HEK293 (cell line): Measurements from ENCODE around the gene POLG2.

ENCODE experiments used
- CTCF ChIA-PET: fragments of 350-600 bp; formaldehyde crosslinking; extraction: SDS; loops from one replicate; lab custom pipeline; 2021; ENCODE audit warnings: antibody characterized with exemption; lab: Yijun Ruan, JAX
- POLR2A ChIA-PET: fragments of 300-600 bp; formaldehyde crosslinking; extraction: SDS; loops from one replicate; lab custom pipeline; 2020; ENCODE audit warnings: antibody characterized with exemption, inconsistent platforms; lab: Yijun Ruan, JAX
- H3K27ac ChIP-seq: fragments of 200-500 bp; sonication (Bioruptor generic); 2 replicates; pipeline ENCODE4 v1.5.1; 2014; ENCODE audit warnings: low read depth, low read length, control low read depth, inconsistent platforms; ENCODE audit errors: extremely low read depth
- H3K36me3 ChIP-seq, 2 experiments: fragments of 200-500 bp in 1 of 2; sonication (Bioruptor generic) in 1 of 2; 1 replicate in 1 of 2; 2 replicates in 1 of 2; pipeline ENCODE4 v1.5.1; 2014 to 2017; ENCODE audit warnings: inconsistent platforms in 2 of 2, low read length in 2 of 2; ENCODE audit not compliant: control insufficient read depth in 2 of 2, insufficient read depth in 1 of 2
- H3K4me1 ChIP-seq: fragments of 200-500 bp; sonication (Bioruptor generic); 2 replicates; pipeline ENCODE4 v1.5.1; 2014; ENCODE audit warnings: mild to moderate bottlenecking, low read length, inconsistent platforms; ENCODE audit not compliant: control insufficient read depth, insufficient read depth
- H3K4me3 ChIP-seq: 2 replicates; pipeline ENCODE4 v1.5.1; 2011; ENCODE audit warnings: low read depth, mild to moderate bottlenecking, control low read depth, low read length, moderate library complexity
- H3K9me3 ChIP-seq: fragments of 200-500 bp; sonication (Bioruptor generic); 2 replicates; pipeline ENCODE4 v1.5.1; 2014; ENCODE audit warnings: low read depth, low read length, inconsistent platforms; ENCODE audit not compliant: control insufficient read depth, insufficient read depth
- EGR2 ChIP-seq: fragments of 450-650 bp; formaldehyde crosslinking; IDR thresholded peaks from 2 replicates; pipeline ENCODE4 v1.5.1; 2016; ENCODE audit warnings: low read depth, missing biosample characterization, missing genetic modification characterization
- GLI4 ChIP-seq: fragments of 450-650 bp; formaldehyde crosslinking; IDR thresholded peaks from 2 replicates; pipeline ENCODE4 v1.5.1; 2016; ENCODE audit warnings: missing biosample characterization, missing genetic modification characterization
- GLIS2 ChIP-seq: fragments of 450-650 bp; formaldehyde crosslinking; IDR thresholded peaks from 2 replicates; pipeline ENCODE4 v1.5.1; 2016; ENCODE audit warnings: missing biosample characterization, missing genetic modification characterization
- KLF8 ChIP-seq: fragments of 450-650 bp; formaldehyde crosslinking; IDR thresholded peaks from 2 replicates; pipeline ENCODE4 v1.5.1; 2016; ENCODE audit warnings: missing biosample characterization, missing genetic modification characterization
- SCRT2 ChIP-seq: fragments of 450-650 bp; formaldehyde crosslinking; IDR thresholded peaks from 2 replicates; pipeline ENCODE4 v1.5.1; 2016; ENCODE audit warnings: missing biosample characterization, missing genetic modification characterization
- SP7 ChIP-seq: fragments of 450-650 bp; formaldehyde crosslinking; IDR thresholded peaks from 2 replicates; pipeline ENCODE4 v1.5.1; 2016; ENCODE audit warnings: missing biosample characterization, missing genetic modification characterization
- ZBTB1 ChIP-seq: fragments of 450-650 bp; formaldehyde crosslinking; IDR thresholded peaks from 2 replicates; pipeline ENCODE4 v1.5.1; 2016; ENCODE audit warnings: missing biosample characterization, missing genetic modification characterization
- ZEB2 ChIP-seq: fragments of 450-650 bp; formaldehyde crosslinking; IDR thresholded peaks from 2 replicates; pipeline ENCODE4 v1.5.1; 2016; ENCODE audit warnings: missing biosample characterization, missing genetic modification characterization
- ZNF121 ChIP-seq: fragments of 450-650 bp; formaldehyde crosslinking; IDR thresholded peaks from 2 replicates; pipeline ENCODE4 v1.5.1; 2016; ENCODE audit warnings: missing biosample characterization, missing genetic modification characterization
- ZNF19 ChIP-seq: fragments of 450-650 bp; formaldehyde crosslinking; IDR thresholded peaks from 2 replicates; pipeline ENCODE4; 2016; ENCODE audit warnings: missing biosample characterization, missing genetic modification characterization, low read depth
- ZNF202 ChIP-seq: fragments of 450-650 bp; formaldehyde crosslinking; IDR thresholded peaks from 2 replicates; pipeline ENCODE4 v1.5.1; 2016; ENCODE audit warnings: missing biosample characterization, missing genetic modification characterization, borderline replicate concordance
- ZNF266 ChIP-seq: fragments of 450-650 bp; formaldehyde crosslinking; IDR thresholded peaks from 2 replicates; pipeline ENCODE4 v1.5.1; 2016; ENCODE audit warnings: missing biosample characterization, missing genetic modification characterization, low read depth
- ZNF311 ChIP-seq: fragments of 450-650 bp; formaldehyde crosslinking; IDR thresholded peaks from 2 replicates; pipeline ENCODE4 v1.5.1; 2017; ENCODE audit warnings: missing biosample characterization, missing genetic modification characterization, borderline replicate concordance
- ZNF433 ChIP-seq: fragments of 450-650 bp; formaldehyde crosslinking; IDR thresholded peaks from 2 replicates; pipeline ENCODE4 v1.5.1; 2016; ENCODE audit warnings: missing biosample characterization, missing genetic modification characterization, low read depth
- ZNF692 ChIP-seq: fragments of 450-650 bp; formaldehyde crosslinking; IDR thresholded peaks from 2 replicates; pipeline ENCODE4 v1.5.1; 2016; ENCODE audit warnings: missing biosample characterization, missing genetic modification characterization
- ZNF843 ChIP-seq: fragments of 450-650 bp; formaldehyde crosslinking; IDR thresholded peaks from 2 replicates; pipeline ENCODE4 v1.5.1; 2016; ENCODE audit warnings: missing biosample characterization, missing genetic modification characterization
- ZSCAN30 ChIP-seq: fragments of 450-650 bp; IDR thresholded peaks from 2 replicates; pipeline ENCODE4 v1.5.1; 2018; ENCODE audit warnings: missing biosample characterization, mild to moderate bottlenecking, missing genetic modification characterization, moderate library complexity
- ZXDB ChIP-seq: fragments of 450-650 bp; formaldehyde crosslinking; IDR thresholded peaks from 2 replicates; pipeline ENCODE4 v1.5.1; 2016; ENCODE audit warnings: missing biosample characterization, missing genetic modification characterization
- TF ChIP-seq, protein P1 (sequence below): fragments of 450-650 bp; formaldehyde crosslinking; IDR thresholded peaks from 2 replicates; pipeline ENCODE4 v1.5.1; 2016; ENCODE audit warnings: missing biosample characterization, missing genetic modification characterization

The POLG2 gene

GRCh38 chr17:64496786-64497564 lies at the start of gene POLG2 (continued):
- TF ChIP-seq ZNF311 (tag by site-specific recombination) (no peak), ZNF266 (tag by site-specific recombination) (no peak), KLF8 (tag by site-specific recombination) (peak; percentile 81), ZNF121 (tag by site-specific recombination) (no peak), GLIS2 (tag by site-specific recombination) (peak; percentile 25), EGR2 (tag by site-specific recombination) (peak; percentile 52), ZNF19 (tag by site-specific recombination) (no peak), SP7 (tag by site-specific recombination) (peak; percentile 45; the same call in 1 of the 2 replicates), ZNF202 (no peak), ZXDB (tag by site-specific recombination) (peak; percentile 73; the same call in 1 of the 2 replicates)
- TF ChIP-seq, protein P1, sequence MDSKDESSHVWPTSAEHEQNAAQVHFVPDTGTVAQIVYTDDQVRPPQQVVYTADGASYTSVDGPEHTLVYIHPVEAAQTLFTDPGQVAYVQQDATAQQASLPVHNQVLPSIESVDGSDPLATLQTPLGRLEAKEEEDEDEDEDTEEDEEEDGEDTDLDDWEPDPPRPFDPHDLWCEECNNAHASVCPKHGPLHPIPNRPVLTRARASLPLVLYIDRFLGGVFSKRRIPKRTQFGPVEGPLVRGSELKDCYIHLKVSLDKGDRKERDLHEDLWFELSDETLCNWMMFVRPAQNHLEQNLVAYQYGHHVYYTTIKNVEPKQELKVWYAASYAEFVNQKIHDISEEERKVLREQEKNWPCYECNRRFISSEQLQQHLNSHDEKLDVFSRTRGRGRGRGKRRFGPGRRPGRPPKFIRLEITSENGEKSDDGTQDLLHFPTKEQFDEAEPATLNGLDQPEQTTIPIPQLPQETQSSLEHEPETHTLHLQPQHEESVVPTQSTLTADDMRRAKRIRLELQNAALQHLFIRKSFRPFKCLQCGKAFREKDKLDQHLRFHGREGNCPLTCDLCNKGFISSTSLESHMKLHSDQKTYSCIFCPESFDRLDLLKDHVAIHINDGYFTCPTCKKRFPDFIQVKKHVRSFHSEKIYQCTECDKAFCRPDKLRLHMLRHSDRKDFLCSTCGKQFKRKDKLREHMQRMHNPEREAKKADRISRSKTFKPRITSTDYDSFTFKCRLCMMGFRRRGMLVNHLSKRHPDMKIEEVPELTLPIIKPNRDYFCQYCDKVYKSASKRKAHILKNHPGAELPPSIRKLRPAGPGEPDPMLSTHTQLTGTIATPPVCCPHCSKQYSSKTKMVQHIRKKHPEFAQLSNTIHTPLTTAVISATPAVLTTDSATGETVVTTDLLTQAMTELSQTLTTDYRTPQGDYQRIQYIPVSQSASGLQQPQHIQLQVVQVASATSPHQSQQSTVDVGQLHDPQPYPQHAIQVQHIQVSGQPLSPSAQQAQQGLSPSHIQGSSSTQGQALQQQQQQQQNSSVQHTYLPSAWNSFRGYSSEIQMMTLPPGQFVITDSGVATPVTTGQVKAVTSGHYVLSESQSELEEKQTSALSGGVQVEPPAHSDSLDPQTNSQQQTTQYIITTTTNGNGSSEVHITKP (tag by site-specific recombination): peak; percentile 48; the same call in 1 of the 2 replicates

- no peak overlapping the region for H3K27ac ChIP-seq
- ChIA-PET POLR2A (interaction anchor here (0.7 kb wide), 1 partner anchor 38 kb away, joined by 4 read pairs; the partner anchor contains the start of gene DDX5), CTCF (interaction anchor here (0.6 to 1.6 kb wide), 5 partner anchors 11 to 125 kb away, joined by 3 to 8 read pairs (median 3); no protein-coding TSS in a partner anchor)
- H3K4me1 ChIP-seq: no peaks in the 10 kb centered on the region
- H3K4me3 ChIP-seq: no peak overlapping the region
- H3K9me3 ChIP-seq: no peaks in the 10 kb centered on the region
- TF ChIP-seq ZNF433 (tag by site-specific recombination) (no peak), ZEB2 (no peak), ZBTB1 (tag by site-specific recombination) (no peak), ZNF692 (no peak), ZSCAN30 (tag by site-specific recombination) (no peak), SCRT2 (tag by site-specific recombination) (no peak), ZNF843 (tag by site-specific recombination) (no peak), GLI4 (tag by site-specific recombination) (no peak)
- H3K36me3 ChIP-seq: peaks cover 19 to 79% of the 10 kb centered on the region in 2 experiments
These were observed 47.9 kb upstream of the POLG2 start for GRCh38 chr17:64544742-64545141.
